HUES48 (cell line): ENCODE measurements around the gene CXCL16.

Experiments used
- H3K27ac ChIP-seq: one replicate; pipeline ENCODE4 v1.7.0; 2013; ENCODE audit warnings: low read depth, low read length, inconsistent platforms
- H3K27me3 ChIP-seq: 2 replicates; pipeline ENCODE4 v1.6.1; 2013; ENCODE audit warnings: mild to moderate bottlenecking, low read length; ENCODE audit not compliant: control insufficient read depth, insufficient read depth
- H3K36me3 ChIP-seq: 2 replicates; pipeline ENCODE4 v1.6.1; 2013; ENCODE audit warnings: low read length; ENCODE audit not compliant: control insufficient read depth, insufficient read depth
- H3K4me1 ChIP-seq: 2 replicates; pipeline ENCODE4 v1.6.1; 2013; ENCODE audit warnings: mild to moderate bottlenecking, low read length; ENCODE audit not compliant: control insufficient read depth, insufficient read depth
- H3K4me3 ChIP-seq: 2 replicates; pipeline ENCODE4 v1.5.1; 2013; ENCODE audit warnings: mild to moderate bottlenecking, low read depth, low read length
- H3K9ac ChIP-seq: 2 replicates; pipeline ENCODE4 v1.6.1; 2013; ENCODE audit warnings: mild to moderate bottlenecking, low read depth, low read length, moderate library complexity
- H3K9me3 ChIP-seq: 2 replicates; pipeline ENCODE4 v1.6.1; 2013; ENCODE audit warnings: low read length; ENCODE audit not compliant: control insufficient read depth, insufficient read depth

The CXCL16 gene

DNA sequence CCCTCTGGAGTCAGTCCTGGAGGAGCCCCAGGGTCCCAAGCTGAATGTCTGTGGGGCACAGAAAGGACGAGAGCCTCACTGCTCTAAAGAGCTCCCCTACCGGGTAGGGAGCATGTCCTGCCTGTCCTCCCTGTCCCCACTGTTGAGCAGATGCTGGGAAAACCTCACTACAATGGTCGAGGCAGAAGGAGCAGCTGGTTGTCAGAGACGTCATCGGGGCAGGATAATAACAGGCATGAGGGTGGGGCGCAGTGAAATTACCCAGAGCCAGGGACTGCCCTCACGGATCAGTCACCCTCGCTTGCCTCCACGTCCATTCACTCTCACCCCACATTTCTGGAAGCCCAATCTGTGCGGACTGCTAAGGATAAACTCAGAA, 32.5 kb upstream of the CXCL16 start:
- Histone ChIP-seq H3K9me3 (no peaks in the 10 kb centered on the region), H3K4me1 (no peaks in the 10 kb centered on the region), H3K27ac (no peak overlapping the region), H3K9ac (no peak overlapping the region), H3K36me3 (no peaks in the 10 kb centered on the region), H3K4me3 (no peak overlapping the region), H3K27me3 (no peaks in the 10 kb centered on the region)

DNA sequence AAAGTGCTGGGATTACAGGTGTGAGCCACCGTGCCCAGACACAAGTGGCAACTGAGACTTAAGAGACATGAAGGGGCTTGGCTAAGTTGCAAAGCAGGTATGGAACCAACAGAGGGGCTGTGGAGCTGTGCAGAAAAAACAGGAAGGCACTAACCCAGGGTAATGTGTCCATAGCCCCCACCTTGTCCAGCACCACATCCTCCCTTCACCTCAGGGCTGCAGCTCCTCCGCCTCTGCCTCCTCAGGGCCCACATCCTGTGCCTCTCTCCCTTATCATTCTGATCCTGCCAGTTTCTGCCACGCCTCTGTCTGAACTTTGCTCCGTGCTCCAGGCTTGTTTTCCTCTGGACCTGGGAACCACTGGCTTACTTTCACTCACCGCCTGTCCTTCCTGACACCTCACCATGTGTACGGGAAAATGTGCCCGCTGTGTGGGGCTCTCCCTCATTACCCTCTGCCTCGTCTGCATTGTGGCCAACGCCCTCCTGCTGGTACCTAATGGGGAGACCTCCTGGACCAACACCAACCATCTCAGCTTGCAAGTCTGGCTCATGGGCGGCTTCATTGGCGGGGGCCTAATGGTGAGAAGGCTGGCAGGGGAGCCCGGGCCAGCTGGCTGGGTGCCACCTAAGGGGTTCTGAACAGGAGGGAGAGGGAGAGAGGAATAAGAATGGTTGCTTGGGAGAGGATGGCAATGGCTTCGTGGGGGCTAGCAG, 31.9 kb upstream of the CXCL16 start, which contains the start of gene TM4SF5:
TM4SF5 (plus strand) TSS at position 368 of the 716 bp plus-strand sequence; CDS start at position 405, 37 bp downstream.
- Histone ChIP-seq H3K27ac (no peak within 1 kb of the TSS), H3K9me3 (no peaks in the 10 kb centered on the region), H3K4me3 (no peak within 1 kb of the TSS), H3K27me3 (no peaks in the 10 kb centered on the region), H3K36me3 (no peaks in the 10 kb centered on the region), H3K9ac (no peak within 1 kb of the TSS), H3K4me1 (no peaks in the 10 kb centered on the region)

- Histone ChIP-seq H3K27ac (no peak overlapping the region), H3K36me3 (no peaks in the 10 kb centered on the region), H3K9me3 (no peaks in the 10 kb centered on the region), H3K27me3 (no peaks in the 10 kb centered on the region), H3K9ac (no peak overlapping the region), H3K4me1 (no peaks in the 10 kb centered on the region), H3K4me3 (no peak overlapping the region)
These were observed 29.9 kb upstream of the CXCL16 start for GRCh38 chr17:4769628-4770027.

GRCh38 chr17:4768298-4768697, 28.6 kb upstream of the CXCL16 start:
- H3K9me3 ChIP-seq, result no peaks in the 10 kb centered on the region
- H3K27ac ChIP-seq, result no peak overlapping the region
- H3K4me3 ChIP-seq, result no peak overlapping the region
- no peaks in the 10 kb centered on the region for H3K27me3 ChIP-seq
- no peaks in the 10 kb centered on the region for H3K36me3 ChIP-seq
- H3K9ac ChIP-seq, result no peak overlapping the region
- H3K4me1 ChIP-seq, result no peaks in the 10 kb centered on the region

- Histone ChIP-seq H3K27me3 (no peaks in the 10 kb centered on the region), H3K27ac (no peak overlapping the region), H3K4me1 (no peaks in the 10 kb centered on the region), H3K36me3 (no peaks in the 10 kb centered on the region), H3K9me3 (no peaks in the 10 kb centered on the region), H3K9ac (no peak overlapping the region), H3K4me3 (no peak overlapping the region)
These were observed 27.0 kb upstream of the CXCL16 start for GRCh38 chr17:4766723-4767122.

DNA sequence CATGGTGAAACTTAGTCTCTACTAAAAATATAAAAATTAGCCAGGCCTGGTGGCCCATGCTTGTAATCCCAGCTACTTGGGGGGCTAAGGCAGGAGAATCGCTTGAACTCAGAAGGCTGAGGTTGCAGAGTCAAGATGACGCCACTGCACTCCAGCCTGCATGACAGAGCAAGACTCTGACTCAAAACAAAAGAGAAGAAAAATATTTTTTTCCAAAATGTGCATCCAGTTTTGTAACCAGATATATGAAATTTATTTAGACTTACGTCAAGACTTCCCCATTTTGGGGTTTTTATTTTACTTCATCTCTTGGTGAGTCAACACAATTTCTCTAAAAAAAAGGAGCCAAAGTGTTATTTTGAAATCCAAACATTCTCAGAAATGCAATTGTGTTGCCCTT, 26.5 kb upstream of the CXCL16 start:
- Histone ChIP-seq H3K4me1 (no peaks in the 10 kb centered on the region), H3K27me3 (no peaks in the 10 kb centered on the region), H3K27ac (no peak overlapping the region), H3K36me3 (no peaks in the 10 kb centered on the region), H3K9ac (no peak overlapping the region), H3K9me3 (no peaks in the 10 kb centered on the region), H3K4me3 (no peak overlapping the region)

DNA sequence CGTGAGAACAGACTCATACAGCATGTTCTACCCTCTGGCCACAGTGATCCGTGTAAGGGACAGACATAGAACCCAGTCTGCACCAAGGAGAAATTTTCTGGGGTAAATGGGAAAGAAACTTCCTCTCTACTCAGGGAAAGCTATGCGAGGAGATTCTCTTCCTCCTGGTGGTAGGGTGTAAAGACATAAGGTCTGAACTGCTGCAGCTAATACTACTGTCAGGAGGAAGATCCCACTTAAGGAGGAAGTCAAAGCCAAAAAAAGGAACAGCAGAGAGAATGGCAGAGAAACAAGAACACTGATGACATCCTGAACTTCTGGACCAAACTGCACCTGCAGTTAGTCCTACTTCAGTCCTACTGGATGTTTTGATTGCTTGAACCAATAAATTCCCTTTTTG, 24.9 kb upstream of the CXCL16 start:
- Histone ChIP-seq H3K27ac (no peak overlapping the region), H3K9me3 (no peaks in the 10 kb centered on the region), H3K9ac (no peak overlapping the region), H3K27me3 (no peaks in the 10 kb centered on the region), H3K4me3 (no peak overlapping the region), H3K36me3 (no peaks in the 10 kb centered on the region), H3K4me1 (no peaks in the 10 kb centered on the region)

- Histone ChIP-seq H3K4me1 (no peaks in the 10 kb centered on the region), H3K9me3 (no peaks in the 10 kb centered on the region)
These were observed 20.1 kb upstream of the CXCL16 start for GRCh38 chr17:4759776-4760236.

GRCh38 chr17:4753392-4753791, 13.7 kb upstream of the CXCL16 start:
- no peaks in the 10 kb centered on the region for H3K4me1 ChIP-seq
- no peak overlapping the region for H3K9ac ChIP-seq
- H3K27ac ChIP-seq, result no peak overlapping the region
- H3K27me3 ChIP-seq, result no peaks in the 10 kb centered on the region
- H3K4me3 ChIP-seq, result no peak overlapping the region
- H3K36me3 ChIP-seq, result no peaks in the 10 kb centered on the region
- H3K9me3 ChIP-seq, result no peaks in the 10 kb centered on the region

More at GRCh38 chr17:4759776-4760236, 20.1 kb upstream of the CXCL16 start:
- no peak overlapping the region for H3K9ac ChIP-seq
- H3K27me3 ChIP-seq, result no peaks in the 10 kb centered on the region
- H3K27ac ChIP-seq, result no peak overlapping the region
- H3K36me3 ChIP-seq, result no peaks in the 10 kb centered on the region
- H3K4me3 ChIP-seq, result no peak overlapping the region

DNA sequence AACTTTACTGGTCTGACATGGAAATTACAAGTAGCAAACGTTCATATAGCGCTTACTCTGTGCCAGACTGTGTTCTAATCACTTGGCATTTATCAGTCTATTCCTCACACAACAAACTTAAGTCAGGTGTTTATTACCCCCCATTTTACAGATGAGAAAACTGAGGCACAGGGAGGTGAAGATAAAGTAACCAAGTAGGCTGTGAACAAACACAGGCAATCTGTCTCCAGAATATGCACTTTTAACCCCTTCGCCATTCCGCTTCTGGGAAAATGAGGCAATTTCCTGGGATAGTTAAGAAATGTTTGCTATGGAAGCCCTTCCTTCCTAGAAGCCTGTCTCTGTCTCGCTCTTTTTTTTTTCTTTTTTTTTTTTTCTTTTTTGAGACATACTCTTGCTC, 12.2 kb upstream of the CXCL16 start:
- Histone ChIP-seq H3K9ac (no peak overlapping the region), H3K27me3 (no peaks in the 10 kb centered on the region), H3K4me3 (no peak overlapping the region), H3K27ac (no peak overlapping the region), H3K36me3 (no peaks in the 10 kb centered on the region), H3K9me3 (no peaks in the 10 kb centered on the region), H3K4me1 (no peaks in the 10 kb centered on the region)

GRCh38 chr17:4750606-4751005, 10.9 kb upstream of the CXCL16 start:
- H3K36me3 ChIP-seq, result no peaks in the 10 kb centered on the region
- no peaks in the 10 kb centered on the region; the same call in 1 of the 2 replicates for H3K27me3 ChIP-seq
- no peak overlapping the region for H3K4me3 ChIP-seq
- H3K4me1 ChIP-seq, result peaks cover 4% of the 10 kb centered on the region; the same call in 1 of the 2 replicates
- no peak overlapping the region for H3K27ac ChIP-seq
- H3K9ac ChIP-seq, result no peak overlapping the region
- H3K9me3 ChIP-seq, result no peaks in the 10 kb centered on the region
